ENCODE results near the gene GAREM2. TPM values are rescaled to one million over a fixed set of nuclear protein-coding genes. Genes with fewer than 3 reads are reported as not detected.
A peak's percentile ranks its signal among the peaks of the same experiment; 100 is the strongest.

The GAREM2 gene
- total and polyA plus RNA-seq, 12 donors = 0.55 to 2.5 (median 1.1) TPM; not detected in 1

- DNase-seq = peak in 1 of 7 donors; percentile 47
- intact Hi-C loops (cut with DNase I) = no loop called here
- 89 to 92% (median 92%) methylated on average over 13 to 16 of the region's 16 CpGs for WGBS, 4 donors
- H3K9me3 ChIP-seq (replicated peaks in 1 of 3) = no peaks in the 10 kb centered on the region
- peak overlapping the region in 1 of 4 donors; percentile 68 for H3K4me3 ChIP-seq
- peaks cover 0 to 8% of the 10 kb centered on the region in 2 donors for H3K36me3 ChIP-seq (replicated peaks in 1 of 2)
- no peaks in the 10 kb centered on the region for H3K27me3 ChIP-seq
- H3K27ac ChIP-seq = no peak overlapping the region
- TF ChIP-seq CTCF (IDR thresholded peaks at IDR 0.05) (no peak), POLR2A (IDR thresholded peaks at IDR 0.05) (no peak)
- H3K4me1 ChIP-seq (replicated peaks in 1 of 2) = no peaks in the 10 kb centered on the region
Observed at GRCh38 chr2:26185954-26186770, 13.3 kb downstream of the GAREM2 start.

GRCh38 chr2:26187114-26187513 is 14.2 kb downstream of the GAREM2 start:
- peaks cover 0 to 18% of the 10 kb centered on the region in 2 donors for H3K36me3 ChIP-seq (replicated peaks in 1 of 2)
- H3K27me3 ChIP-seq = no peaks in the 10 kb centered on the region
- WGBS, 4 donors = 94 to 99% (median 96%) methylated on average over 12 to 15 of the region's 15 CpGs
- H3K4me1 ChIP-seq (replicated peaks in 1 of 2) = no peaks in the 10 kb centered on the region
- no peaks in the 10 kb centered on the region for H3K9me3 ChIP-seq (replicated peaks in 1 of 3)
- peak in 1 of 7 donors; percentile 52 for DNase-seq
- H3K27ac ChIP-seq = no peak overlapping the region
- H3K4me3 ChIP-seq = no peak overlapping the region
- TF ChIP-seq POLR2A (IDR thresholded peaks at IDR 0.05) = no peak
- no peak for TF ChIP-seq CTCF (IDR thresholded peaks at IDR 0.05)
- intact Hi-C loops (cut with DNase I) = no loop called here

GRCh38 chr2:26187537-26188104 is 14.7 kb downstream of the GAREM2 start:
- no peak overlapping the region for H3K27ac ChIP-seq
- intact Hi-C loops (cut with DNase I) = no loop called here
- H3K9me3 ChIP-seq (replicated peaks in 1 of 3) = no peaks in the 10 kb centered on the region
- H3K27me3 ChIP-seq = no peaks in the 10 kb centered on the region
- H3K4me1 ChIP-seq (replicated peaks in 1 of 2) = no peaks in the 10 kb centered on the region
- no peak for DNase-seq
- no peak overlapping the region for H3K4me3 ChIP-seq
- no peak for TF ChIP-seq POLR2A (IDR thresholded peaks at IDR 0.05)
- TF ChIP-seq CTCF (IDR thresholded peaks at IDR 0.05) = no peak
- peaks cover 0 to 23% of the 10 kb centered on the region in 2 donors for H3K36me3 ChIP-seq (replicated peaks in 1 of 2)
- WGBS, 4 donors = 89 to 94% (median 91%) methylated on average over 12 to 16 of the region's 16 CpGs

- no peak for DNase-seq
- Histone ChIP-seq H3K4me3 (no peak overlapping the region), H3K27me3 (no peaks in the 10 kb centered on the region), H3K4me1 (replicated peaks in 1 of 2) (no peaks in the 10 kb centered on the region), H3K36me3 (replicated peaks in 1 of 2) (peaks cover 0 to 38% of the 10 kb centered on the region in 2 donors), H3K9me3 (replicated peaks in 1 of 3) (no peaks in the 10 kb centered on the region), H3K27ac (no peak overlapping the region)
- intact Hi-C loops (cut with DNase I) = no loop called here
- 75 to 89% (median 85%) methylated on average over 4 of the region's 4 CpGs for WGBS, 4 donors
- no peak for TF ChIP-seq POLR2A (IDR thresholded peaks at IDR 0.05)
- TF ChIP-seq CTCF (IDR thresholded peaks at IDR 0.05) = no peak
Observed at GRCh38 chr2:26189123-26189522, 16.2 kb downstream of the GAREM2 start.

All from adrenal gland (tissue), 12 donors.